Transverse colon (tissue), 4 donors: ENCODE measurements around the gene KCNH2. TPM values are rescaled to one million over a fixed set of nuclear protein-coding genes. Genes with fewer than 3 reads are reported as not detected.
A peak's percentile ranks its signal among the peaks of the same experiment; 100 is the strongest.

ENCODE experiments used
- DNase-seq: peaks from one replicate; pipeline ENCODE4 v3.0.0-alpha.2; 2019
- H3K27ac ChIP-seq, 4 donors: fragments of 200-600 bp; sonication (generic); 2 replicates each; pipeline ENCODE4 v1.5.1; 2016 to 2018; ENCODE audit warnings: inconsistent platforms in 4 of 4
- H3K27me3 ChIP-seq: fragments of 200-600 bp; sonication (generic); 2 replicates; pipeline ENCODE4 v1.5.1; 2017; ENCODE audit warnings: inconsistent platforms
- H3K36me3 ChIP-seq, 4 donors: fragments of 200-600 bp; sonication (generic); 2 replicates each; pipeline ENCODE4 v1.5.1; 2017 to 2019; ENCODE audit warnings: inconsistent platforms in 4 of 4
- H3K4me1 ChIP-seq, 4 donors: fragments of 200-600 bp; sonication (generic); 2 replicates each; pipeline ENCODE4 v1.5.1; 2017 to 2020; ENCODE audit warnings: inconsistent platforms in 4 of 4
- H3K4me3 ChIP-seq, 4 donors: fragments of 200-600 bp; sonication (generic); 1 replicate in 1 of 4; 2 replicates in 3 of 4; pipeline versions ENCODE4 v1.5.1 to v1.6.1; 2017 to 2019; ENCODE audit warnings: inconsistent platforms in 4 of 4
- H3K9me3 ChIP-seq, 2 donors: fragments of 200-600 bp; sonication (generic); 2 replicates each; pipeline ENCODE4 v1.5.1; 2017 to 2019; ENCODE audit warnings: inconsistent platforms in 2 of 2
- CTCF ChIP-seq, 5 experiments: fragments of 200-600 bp in 3 of 5; fragments of 450-650 bp in 2 of 5; sonication (generic) in 3 of 5; IDR thresholded peaks; 1 replicate in 2 of 5; 2 replicates in 3 of 5; pipeline ENCODE4 v1.5.1; 2016 to 2017; ENCODE audit warnings: antibody characterized with exemption in 5 of 5, inconsistent platforms in 3 of 5, mild to moderate bottlenecking in 2 of 5, moderate library complexity in 1 of 5
- EP300 ChIP-seq: sonication (generic); formaldehyde crosslinking; IDR thresholded peaks from one replicate; pipeline ENCODE4 v1.6.1; 2017; ENCODE audit warnings: antibody characterized with exemption, low read depth
- POLR2A ChIP-seq: fragments of 450-650 bp; IDR thresholded peaks from one replicate; pipeline ENCODE4 v1.6.1; 2016; ENCODE audit warnings: antibody characterized with exemption, mild to moderate bottlenecking, moderate library complexity
- POLR2AphosphoS5 ChIP-seq, 3 donors: sonication (generic); formaldehyde crosslinking; IDR thresholded peaks; one replicate each; pipeline ENCODE4 v1.6.1; 2016; ENCODE audit warnings: antibody characterized with exemption in 3 of 3
- WGBS, 2 donors: methylation state at CpG; one replicate each; pipeline ENCODE4 v1.1.5; 2018; ENCODE audit warnings: low coverage in 1 of 2; 5-methylcytosine and 5-hydroxymethylcytosine counted together
- in situ Hi-C, 4 donors: fragments of 200-750 bp; cut with MboI; loops; one replicate each; pipeline versions ENCODE4 v1.15.0 to v1.15.1; 2017; ENCODE audit warnings: low sequenced_read_pairs in 3 of 4, low pct_ligation_motif_present in 1 of 4, low pct_unique_long_range_greater_than_20kb in 1 of 4
- intact Hi-C: fragments of 100-400 bp; cut with DNase I; formaldehyde crosslinking; loops from one replicate; pipeline ENCODE4 v1.15.1; 2023; ENCODE audit warnings: low total_unique reads
- total RNA-seq, 4 donors: library from RNA; depleted of rRNA; stranded (reverse); fragments of >200 nt; gene quantifications; one replicate each; pipeline ENCODE4 v1.1.0, GENCODE V29; 2016

KCNH2 gene
- total RNA-seq, 4 donors from 2014 or later, result 9.5 to 39.0 (median 19.3) TPM

- TF ChIP-seq POLR2AphosphoS5 (IDR thresholded peaks at IDR 0.05), result no peak
- TF ChIP-seq CTCF (IDR thresholded peaks at IDR 0.05), result no peak
- TF ChIP-seq EP300, result no peak
- TF ChIP-seq POLR2A, result no peak
- DNase-seq, result no peak
- in situ Hi-C loops (loop anchor here (10.0 to 25.0 kb wide), 5 partner anchors 88 to 545 kb away; no protein-coding TSS in a partner anchor), intact Hi-C loops (no loop called here)
- H3K27ac ChIP-seq, result no peak overlapping the region
- no peak overlapping the region for H3K4me3 ChIP-seq
- H3K4me1 ChIP-seq, result peaks cover 11 to 33% (median 20%) of the 10 kb centered on the region in 4 donors
- 30 to 37% methylated on average over 2 to 3 of the region's 3 CpGs for WGBS, 2 donors
- H3K36me3 ChIP-seq, result no peaks in the 10 kb centered on the region
- no peaks in the 10 kb centered on the region for H3K9me3 ChIP-seq
- peaks cover 49% of the 10 kb centered on the region for H3K27me3 ChIP-seq
Measured at GRCh38 chr7:150982351-150982750, 4.2 kb upstream of the KCNH2 start.

- DNase-seq, result no peak
- WGBS, 2 donors, result 63 to 70% methylated on average over 5 to 6 of the region's 6 CpGs
- TF ChIP-seq EP300 (no peak), POLR2AphosphoS5 (IDR thresholded peaks at IDR 0.05) (no peak), POLR2A (no peak), CTCF (IDR thresholded peaks at IDR 0.05) (no peak)
- in situ Hi-C loops (loop anchor here (10.0 to 25.0 kb wide), 5 partner anchors 87 to 544 kb away; no protein-coding TSS in a partner anchor), intact Hi-C loops (no loop called here)
- H3K4me3 ChIP-seq, result no peak overlapping the region
- no peak overlapping the region for H3K27ac ChIP-seq
- H3K36me3 ChIP-seq, result no peaks in the 10 kb centered on the region
- H3K4me1 ChIP-seq, result peaks cover 14 to 38% (median 20%) of the 10 kb centered on the region in 4 donors
- peaks cover 55% of the 10 kb centered on the region for H3K27me3 ChIP-seq
- H3K9me3 ChIP-seq, result no peaks in the 10 kb centered on the region
Measured at GRCh38 chr7:150981644-150982043, 3.5 kb upstream of the KCNH2 start.

- Histone ChIP-seq H3K36me3 (no peaks in the 10 kb centered on the region), H3K4me1 (peaks cover 21 to 39% (median 26%) of the 10 kb centered on the region in 4 donors), H3K27ac (peak overlapping the region in 2 of 4 donors; percentile 82 to 94), H3K4me3 (no peak overlapping the region), H3K9me3 (no peaks in the 10 kb centered on the region), H3K27me3 (peaks cover 60% of the 10 kb centered on the region)
- DNase-seq, result no peak
- TF ChIP-seq POLR2AphosphoS5 (IDR thresholded peaks at IDR 0.05), result no peak
- no peak for TF ChIP-seq POLR2A
- TF ChIP-seq CTCF (IDR thresholded peaks at IDR 0.05), result no peak
- TF ChIP-seq EP300, result no peak
- intact Hi-C loops (no loop called here), in situ Hi-C loops (loop anchor here (10.0 to 25.0 kb wide), 5 partner anchors 86 to 543 kb away; no protein-coding TSS in a partner anchor)
- 52% methylated on average over 2 of the region's 2 CpGs; no CpG with 5 or more reads in 1 of the 2 donors for WGBS, 2 donors
Measured at GRCh38 chr7:150980663-150981062, 2.5 kb upstream of the KCNH2 start.

GRCh38 chr7:150979713-150980390 is 1.7 kb upstream of the KCNH2 start:
- in situ Hi-C loops (loop anchor here (10.0 to 25.0 kb wide), 5 partner anchors 85 to 543 kb away; no protein-coding TSS in a partner anchor), intact Hi-C loops (no loop called here)
- no peaks in the 10 kb centered on the region for H3K9me3 ChIP-seq
- H3K27ac ChIP-seq, result peak overlapping the region; percentile 73 to 94 (median 84)
- WGBS, 2 donors, result 23 to 36% methylated on average over 4 to 7 of the region's 7 CpGs
- peak overlapping the region in 1 of 4 donors; percentile 46 for H3K4me3 ChIP-seq
- TF ChIP-seq POLR2A, result no peak
- TF ChIP-seq POLR2AphosphoS5 (IDR thresholded peaks at IDR 0.05), result no peak
- TF ChIP-seq EP300, result no peak
- no peak for TF ChIP-seq CTCF (IDR thresholded peaks at IDR 0.05)
- DNase-seq, result no peak
- peaks cover 26 to 48% (median 34%) of the 10 kb centered on the region in 4 donors for H3K4me1 ChIP-seq
- no peaks in the 10 kb centered on the region for H3K36me3 ChIP-seq
- H3K27me3 ChIP-seq, result peaks cover 58% of the 10 kb centered on the region
